ENCODE data around the gene OR56B4. TPM values are rescaled to one million over a fixed set of nuclear protein-coding genes. Genes with fewer than 3 reads are reported as not detected.

The OR56B4 gene
- total and polyA plus RNA-seq, 2 of the 13 experiments (the other 11 are each of a cell fraction or from before 2014, with no cell fraction given), result not detected

- CTCF ChIA-PET (ENCODE audit: low intra/inter-chr PET ratio, low total read pairs), result no interaction called here
- ATAC-seq (no peak), DNase-seq (ENCODE audit: low spot score) (no peak), FAIRE-seq (no peak)
- Histone ChIP-seq H3K36me3 (replicated peaks in 1 of 2; ENCODE audit: control insufficient read depth in 1 of 2, insufficient read depth in 2 of 2, low read length in 2 of 2) (no peaks in the 10 kb centered on the region), H3K9me3 (ENCODE audit: low read length) (no peaks in the 10 kb centered on the region), H4K20me1 (ENCODE audit: insufficient read depth, low read length) (no peaks in the 10 kb centered on the region), H3K9ac (ENCODE audit: insufficient read depth, low read depth, low read length) (no peak overlapping the region), H2AFZ (ENCODE audit: low read length) (no peak overlapping the region), H3K79me2 (ENCODE audit: insufficient read depth, low read length) (no peaks in the 10 kb centered on the region), H3K4me3 (replicated peaks in 1 of 3; ENCODE audit: insufficient read depth in 1 of 3, low read depth in 2 of 3, low read length in 3 of 3) (no peak overlapping the region), H3K4me1 (ENCODE audit: insufficient read depth, low read length) (no peaks in the 10 kb centered on the region), H3K4me2 (ENCODE audit: low read depth, low read length) (no peak overlapping the region), H3K27me3 (ENCODE audit: control insufficient read depth in 1 of 2, insufficient read depth in 2 of 2, low read length in 2 of 2) (peaks cover 0 to 1% of the 10 kb centered on the region in 2 experiments; a peak in 1 of 5 replicates), H3K27ac (ENCODE audit: extremely low read length, insufficient read depth, low read length) (no peak overlapping the region)
- no TSS peak for BruUV-seq (replicated peaks)
- intact Hi-C loops (cut with micrococcal nuclease; ENCODE audit: unreplicated experiment), result no loop called here
- TF ChIP-seq, protein P1, sequence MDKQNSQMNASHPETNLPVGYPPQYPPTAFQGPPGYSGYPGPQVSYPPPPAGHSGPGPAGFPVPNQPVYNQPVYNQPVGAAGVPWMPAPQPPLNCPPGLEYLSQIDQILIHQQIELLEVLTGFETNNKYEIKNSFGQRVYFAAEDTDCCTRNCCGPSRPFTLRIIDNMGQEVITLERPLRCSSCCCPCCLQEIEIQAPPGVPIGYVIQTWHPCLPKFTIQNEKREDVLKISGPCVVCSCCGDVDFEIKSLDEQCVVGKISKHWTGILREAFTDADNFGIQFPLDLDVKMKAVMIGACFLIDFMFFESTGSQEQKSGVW (CRISPR knock-in tag; IDR thresholded peaks at IDR 0.05; ENCODE audit: borderline replicate concordance), result no peak
- no peak for TF ChIP-seq TAF1 (CRISPR knock-in tag; IDR thresholded peaks at IDR 0.05)
- TF ChIP-seq ZNF354B (CRISPR knock-in tag; IDR thresholded peaks at IDR 0.05), result no peak
- in situ Hi-C loops (cut with HindIII; ENCODE audit: extremely low pct_ligation_motif_present, low pct_unique_long_range_greater_than_20kb), result no loop called here
- 97% methylated on average over 1 of the region's 1 CpG for WGBS (ENCODE audit: low lambda C conversion rate)
- POLR2A ChIA-PET, result no interaction called here
These were observed 9.2 kb downstream of the OR56B4 start for GRCh38 chr11:6116638-6117037.

DNA sequence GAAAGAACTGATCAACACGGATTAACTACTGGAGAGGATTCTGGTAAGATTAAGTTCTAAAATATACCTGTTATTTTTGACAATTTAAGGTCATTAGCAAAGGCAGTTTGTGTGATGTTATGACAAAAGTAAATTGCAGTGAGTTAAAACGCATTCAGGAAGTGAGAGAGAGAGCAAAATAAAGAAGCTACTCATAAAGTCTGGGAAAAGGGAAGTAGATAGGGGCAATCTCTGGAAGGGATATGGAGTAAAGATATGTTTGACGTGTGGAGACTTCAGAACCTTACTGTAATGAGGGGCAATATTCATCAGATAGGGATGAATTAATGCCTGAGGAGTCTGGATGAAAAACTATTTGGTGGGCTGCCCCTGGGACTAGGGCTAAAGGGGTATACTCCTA lies 16.8 kb downstream of the OR56B4 start:
- Histone ChIP-seq H3K27ac (ENCODE audit: extremely low read length, insufficient read depth, low read length) (no peak overlapping the region), H2AFZ (ENCODE audit: low read length) (no peak overlapping the region), H3K4me2 (ENCODE audit: low read depth, low read length) (no peak overlapping the region), H4K20me1 (ENCODE audit: insufficient read depth, low read length) (no peaks in the 10 kb centered on the region), H3K9ac (ENCODE audit: insufficient read depth, low read depth, low read length) (no peak overlapping the region), H3K27me3 (ENCODE audit: control insufficient read depth in 1 of 2, insufficient read depth in 2 of 2, low read length in 2 of 2) (no peaks in the 10 kb centered on the region; a peak in 1 of 5 replicates), H3K79me2 (ENCODE audit: insufficient read depth, low read length) (no peaks in the 10 kb centered on the region), H3K36me3 (replicated peaks in 1 of 2; ENCODE audit: control insufficient read depth in 1 of 2, insufficient read depth in 2 of 2, low read length in 2 of 2) (no peaks in the 10 kb centered on the region), H3K9me3 (ENCODE audit: low read length) (no peaks in the 10 kb centered on the region), H3K4me1 (ENCODE audit: insufficient read depth, low read length) (no peaks in the 10 kb centered on the region), H3K4me3 (replicated peaks in 1 of 3; ENCODE audit: insufficient read depth in 1 of 3, low read depth in 2 of 3, low read length in 3 of 3) (no peak overlapping the region)
- intact Hi-C loops (cut with micrococcal nuclease; ENCODE audit: unreplicated experiment) (no loop called here), in situ Hi-C loops (cut with HindIII; ENCODE audit: extremely low pct_ligation_motif_present, low pct_unique_long_range_greater_than_20kb) (no loop called here)
- no peak for ATAC-seq
- no TSS peak for BruUV-seq (replicated peaks)
- 3% methylated on average over 3 of the region's 3 CpGs for WGBS (ENCODE audit: low lambda C conversion rate)
- POLR2A ChIA-PET, result no interaction called here
- no peak for DNase-seq (ENCODE audit: low spot score)
- CTCF ChIA-PET (ENCODE audit: low intra/inter-chr PET ratio, low total read pairs), result no interaction called here
- no peak for FAIRE-seq
- TF ChIP-seq PCBP1 (IDR thresholded peaks at IDR 0.05; ENCODE audit: borderline replicate concordance, low read depth, low read length) (no peak), FLYWCH1 (CRISPR knock-in tag; IDR thresholded peaks at IDR 0.05) (no peak), NCOR1 (IDR thresholded peaks at IDR 0.05; ENCODE audit: borderline replicate concordance, low read length) (no peak), MATR3 (CRISPR knock-in tag; IDR thresholded peaks at IDR 0.05) (no peak), HDAC2 (CRISPR knock-in tag; IDR thresholded peaks at IDR 0.05) (no peak), CBX5 (CRISPR knock-in tag; IDR thresholded peaks at IDR 0.05; ENCODE audit: borderline replicate concordance) (no peak), ZNF20 (CRISPR knock-in tag; IDR thresholded peaks at IDR 0.05) (no peak), ZNF816 (CRISPR knock-in tag; IDR thresholded peaks at IDR 0.05; ENCODE audit: borderline replicate concordance) (no peak), TBX2 (CRISPR knock-in tag; IDR thresholded peaks at IDR 0.05; ENCODE audit: borderline replicate concordance) (no peak), ETS1 (CRISPR knock-in tag; IDR thresholded peaks at IDR 0.05) (no peak)
- TF ChIP-seq, protein P2, sequence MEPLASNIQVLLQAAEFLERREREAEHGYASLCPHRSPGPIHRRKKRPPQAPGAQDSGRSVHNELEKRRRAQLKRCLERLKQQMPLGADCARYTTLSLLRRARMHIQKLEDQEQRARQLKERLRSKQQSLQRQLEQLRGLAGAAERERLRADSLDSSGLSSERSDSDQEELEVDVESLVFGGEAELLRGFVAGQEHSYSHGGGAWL (CRISPR knock-in tag; IDR thresholded peaks at IDR 0.05), result no peak
- TF ChIP-seq, protein P3, sequence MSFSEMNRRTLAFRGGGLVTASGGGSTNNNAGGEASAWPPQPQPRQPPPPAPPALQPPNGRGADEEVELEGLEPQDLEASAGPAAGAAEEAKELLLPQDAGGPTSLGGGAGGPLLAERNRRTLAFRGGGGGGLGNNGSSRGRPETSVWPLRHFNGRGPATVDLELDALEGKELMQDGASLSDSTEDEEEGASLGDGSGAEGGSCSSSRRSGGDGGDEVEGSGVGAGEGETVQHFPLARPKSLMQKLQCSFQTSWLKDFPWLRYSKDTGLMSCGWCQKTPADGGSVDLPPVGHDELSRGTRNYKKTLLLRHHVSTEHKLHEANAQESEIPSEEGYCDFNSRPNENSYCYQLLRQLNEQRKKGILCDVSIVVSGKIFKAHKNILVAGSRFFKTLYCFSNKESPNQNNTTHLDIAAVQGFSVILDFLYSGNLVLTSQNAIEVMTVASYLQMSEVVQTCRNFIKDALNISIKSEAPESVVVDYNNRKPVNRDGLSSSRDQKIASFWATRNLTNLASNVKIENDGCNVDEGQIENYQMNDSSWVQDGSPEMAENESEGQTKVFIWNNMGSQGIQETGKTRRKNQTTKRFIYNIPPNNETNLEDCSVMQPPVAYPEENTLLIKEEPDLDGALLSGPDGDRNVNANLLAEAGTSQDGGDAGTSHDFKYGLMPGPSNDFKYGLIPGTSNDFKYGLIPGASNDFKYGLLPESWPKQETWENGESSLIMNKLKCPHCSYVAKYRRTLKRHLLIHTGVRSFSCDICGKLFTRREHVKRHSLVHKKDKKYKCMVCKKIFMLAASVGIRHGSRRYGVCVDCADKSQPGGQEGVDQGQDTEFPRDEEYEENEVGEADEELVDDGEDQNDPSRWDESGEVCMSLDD (CRISPR knock-in tag; IDR thresholded peaks at IDR 0.05; ENCODE audit: borderline replicate concordance), result no peak
